ENCODE measurements around the gene SLC45A1.

Gene SLC45A1

GRCh38 chr1:8347635-8348034 lies 29.7 kb downstream of the SLC45A1 start:
- Histone ChIP-seq H3K27ac (ENCODE audit: low read length) (no peak overlapping the region), H3K9me3 (ENCODE audit: control insufficient read depth, insufficient read depth, low read length) (no peaks in the 10 kb centered on the region), H3K4me1 (ENCODE audit: control insufficient read depth, insufficient read depth, low read length) (no peaks in the 10 kb centered on the region; the same call in 1 of the 2 replicates), H3K27me3 (ENCODE audit: control insufficient read depth, insufficient read depth, low read length) (no peaks in the 10 kb centered on the region), H3K4me3 (ENCODE audit: low read length) (no peak overlapping the region), H3K36me3 (ENCODE audit: control insufficient read depth, insufficient read depth, low read length) (no peaks in the 10 kb centered on the region)
- no peak for DNase-seq (ENCODE audit: low read depth, low spot score)
- no CpG with 5 or more reads among the region's 15 CpGs for WGBS (ENCODE audit: insufficient coverage, insufficient read length)

- H3K27me3 ChIP-seq (ENCODE audit: control insufficient read depth, insufficient read depth, low read length) = no peaks in the 10 kb centered on the region
- no peaks in the 10 kb centered on the region for H3K36me3 ChIP-seq (ENCODE audit: control insufficient read depth, insufficient read depth, low read length)
- no peaks in the 10 kb centered on the region; the same call in 1 of the 2 replicates for H3K4me1 ChIP-seq (ENCODE audit: control insufficient read depth, insufficient read depth, low read length)
- no peak overlapping the region for H3K27ac ChIP-seq (ENCODE audit: low read length)
- H3K4me3 ChIP-seq (ENCODE audit: low read length) = no peak overlapping the region
- no peaks in the 10 kb centered on the region for H3K9me3 ChIP-seq (ENCODE audit: control insufficient read depth, insufficient read depth, low read length)
- DNase-seq (ENCODE audit: low read depth, low spot score) = no peak
- WGBS (ENCODE audit: insufficient coverage, insufficient read length) = no CpG with 5 or more reads among the region's 21 CpGs
Measured at GRCh38 chr1:8348047-8348776, 30.3 kb downstream of the SLC45A1 start.

- peak; percentile 76 for DNase-seq (ENCODE audit: low read depth, low spot score)
- Histone ChIP-seq H3K27ac (ENCODE audit: low read length) (no peak overlapping the region), H3K36me3 (ENCODE audit: control insufficient read depth, insufficient read depth, low read length) (0 out of 2 replicates have a peak, but pooled peaks cover 4% of the 10 kb centered on the region), H3K9me3 (ENCODE audit: control insufficient read depth, insufficient read depth, low read length) (no peaks in the 10 kb centered on the region), H3K4me1 (ENCODE audit: control insufficient read depth, insufficient read depth, low read length) (no peaks in the 10 kb centered on the region), H3K27me3 (ENCODE audit: control insufficient read depth, insufficient read depth, low read length) (no peaks in the 10 kb centered on the region), H3K4me3 (ENCODE audit: low read length) (no peak overlapping the region)
- WGBS (ENCODE audit: insufficient coverage, insufficient read length) = no CpG with 5 or more reads among the region's 21 CpGs
Measured at GRCh38 chr1:8348777-8349472, 31.0 kb downstream of the SLC45A1 start.

- Histone ChIP-seq H3K27me3 (ENCODE audit: control insufficient read depth, insufficient read depth, low read length) (no peaks in the 10 kb centered on the region), H3K9me3 (ENCODE audit: control insufficient read depth, insufficient read depth, low read length) (no peaks in the 10 kb centered on the region), H3K4me3 (ENCODE audit: low read length) (no peak overlapping the region), H3K36me3 (ENCODE audit: control insufficient read depth, insufficient read depth, low read length) (peaks cover 4% of the 10 kb centered on the region; the same call in 1 of the 2 replicates), H3K4me1 (ENCODE audit: control insufficient read depth, insufficient read depth, low read length) (no peaks in the 10 kb centered on the region), H3K27ac (ENCODE audit: low read length) (no peak overlapping the region)
- no peak for DNase-seq (ENCODE audit: low read depth, low spot score)
- WGBS (ENCODE audit: insufficient coverage, insufficient read length) = no CpG with 5 or more reads among the region's 9 CpGs
Measured at GRCh38 chr1:8349473-8349865, 31.6 kb downstream of the SLC45A1 start.

- Histone ChIP-seq H3K9me3 (ENCODE audit: control insufficient read depth, insufficient read depth, low read length) (no peaks in the 10 kb centered on the region), H3K36me3 (ENCODE audit: control insufficient read depth, insufficient read depth, low read length) (peaks cover 4% of the 10 kb centered on the region; the same call in 1 of the 2 replicates), H3K4me3 (ENCODE audit: low read length) (no peak overlapping the region), H3K4me1 (ENCODE audit: control insufficient read depth, insufficient read depth, low read length) (no peaks in the 10 kb centered on the region), H3K27me3 (ENCODE audit: control insufficient read depth, insufficient read depth, low read length) (no peaks in the 10 kb centered on the region), H3K27ac (ENCODE audit: low read length) (no peak overlapping the region)
- no CpG with 5 or more reads among the region's 14 CpGs for WGBS (ENCODE audit: insufficient coverage, insufficient read length)
- DNase-seq (ENCODE audit: low read depth, low spot score) = no peak
Measured at GRCh38 chr1:8349961-8350360, 32.0 kb downstream of the SLC45A1 start.

- no peaks in the 10 kb centered on the region for H3K27me3 ChIP-seq (ENCODE audit: control insufficient read depth, insufficient read depth, low read length)
- no peak overlapping the region for H3K27ac ChIP-seq (ENCODE audit: low read length)
- peaks cover 12% of the 10 kb centered on the region; the same call in 1 of the 2 replicates for H3K36me3 ChIP-seq (ENCODE audit: control insufficient read depth, insufficient read depth, low read length)
- DNase-seq (ENCODE audit: low read depth, low spot score) = no peak
- H3K9me3 ChIP-seq (ENCODE audit: control insufficient read depth, insufficient read depth, low read length) = no peaks in the 10 kb centered on the region
- no peak overlapping the region for H3K4me3 ChIP-seq (ENCODE audit: low read length)
- no CpG with 5 or more reads among the region's 24 CpGs for WGBS (ENCODE audit: insufficient coverage, insufficient read length)
- H3K4me1 ChIP-seq (ENCODE audit: control insufficient read depth, insufficient read depth, low read length) = no peaks in the 10 kb centered on the region
Measured at GRCh38 chr1:8350914-8351684, 33.2 kb downstream of the SLC45A1 start.

- Histone ChIP-seq H3K4me1 (ENCODE audit: control insufficient read depth, insufficient read depth, low read length) (no peaks in the 10 kb centered on the region), H3K36me3 (ENCODE audit: control insufficient read depth, insufficient read depth, low read length) (peaks cover 16% of the 10 kb centered on the region; the same call in 1 of the 2 replicates), H3K9me3 (ENCODE audit: control insufficient read depth, insufficient read depth, low read length) (no peaks in the 10 kb centered on the region), H3K27ac (ENCODE audit: low read length) (no peak overlapping the region), H3K4me3 (ENCODE audit: low read length) (no peak overlapping the region), H3K27me3 (ENCODE audit: control insufficient read depth, insufficient read depth, low read length) (no peaks in the 10 kb centered on the region)
- no CpG with 5 or more reads among the region's 13 CpGs for WGBS (ENCODE audit: insufficient coverage, insufficient read length)
- no peak for DNase-seq (ENCODE audit: low read depth, low spot score)
Measured at GRCh38 chr1:8351693-8352470, 34.0 kb downstream of the SLC45A1 start.

GRCh38 chr1:8352471-8352845 lies 34.5 kb downstream of the SLC45A1 start:
- Histone ChIP-seq H3K9me3 (ENCODE audit: control insufficient read depth, insufficient read depth, low read length) (no peaks in the 10 kb centered on the region), H3K4me1 (ENCODE audit: control insufficient read depth, insufficient read depth, low read length) (no peaks in the 10 kb centered on the region; the same call in 1 of the 2 replicates), H3K4me3 (ENCODE audit: low read length) (no peak overlapping the region), H3K27ac (ENCODE audit: low read length) (no peak overlapping the region), H3K27me3 (ENCODE audit: control insufficient read depth, insufficient read depth, low read length) (no peaks in the 10 kb centered on the region), H3K36me3 (ENCODE audit: control insufficient read depth, insufficient read depth, low read length) (peaks cover 21% of the 10 kb centered on the region)
- no CpG with 5 or more reads among the region's 15 CpGs for WGBS (ENCODE audit: insufficient coverage, insufficient read length)
- no peak for DNase-seq (ENCODE audit: low read depth, low spot score)

- H3K36me3 ChIP-seq (ENCODE audit: control insufficient read depth, insufficient read depth, low read length) = peaks cover 28% of the 10 kb centered on the region
- no peak overlapping the region for H3K4me3 ChIP-seq (ENCODE audit: low read length)
- no CpG with 5 or more reads among the region's 21 CpGs for WGBS (ENCODE audit: insufficient coverage, insufficient read length)
- DNase-seq (ENCODE audit: low read depth, low spot score) = no peak
- H3K27me3 ChIP-seq (ENCODE audit: control insufficient read depth, insufficient read depth, low read length) = no peaks in the 10 kb centered on the region
- no peak overlapping the region for H3K27ac ChIP-seq (ENCODE audit: low read length)
- H3K4me1 ChIP-seq (ENCODE audit: control insufficient read depth, insufficient read depth, low read length) = no peaks in the 10 kb centered on the region; the same call in 1 of the 2 replicates
- H3K9me3 ChIP-seq (ENCODE audit: control insufficient read depth, insufficient read depth, low read length) = no peaks in the 10 kb centered on the region
Measured at GRCh38 chr1:8352886-8353785, 35.2 kb downstream of the SLC45A1 start.

All from iPS DF 6.9 (cell line).